ENCODE results near the gene TNS1. TPM values are rescaled to one million over a fixed set of nuclear protein-coding genes. Genes with fewer than 3 reads are reported as not detected.

TNS1 gene
- total RNA-seq, 1 experiment from 2014 or later, result 3.0 TPM

DNA sequence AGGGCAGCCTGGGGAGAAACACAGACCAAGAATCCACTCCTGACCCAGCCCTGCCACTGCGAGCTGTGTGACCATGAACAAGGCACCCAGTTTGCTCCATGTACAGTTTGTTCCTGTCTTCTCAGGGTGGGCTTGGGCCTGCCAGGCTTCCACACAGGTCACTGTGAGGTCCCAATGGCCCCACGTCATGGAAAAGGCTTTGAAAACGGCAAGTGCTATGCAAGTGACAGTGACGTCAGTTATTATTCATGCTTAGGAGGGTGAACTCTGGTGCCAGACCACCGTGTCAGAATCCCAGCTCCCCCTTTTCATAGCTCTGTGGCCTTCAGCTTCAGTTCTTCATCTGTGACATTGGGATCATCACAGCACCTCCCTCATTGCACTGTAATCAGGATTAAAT lies 87.1 kb downstream of the TNS1 start:
- Histone ChIP-seq H3K36me3 (no peaks in the 10 kb centered on the region), H3K4me1 (no peaks in the 10 kb centered on the region), H3K4me3 (no peak overlapping the region), H3K27ac (no peak overlapping the region), H3K27me3 (peaks cover 16% of the 10 kb centered on the region), H3K9me3 (replicated peaks) (no peaks in the 10 kb centered on the region)
- DNase-seq, result no peak

DNA sequence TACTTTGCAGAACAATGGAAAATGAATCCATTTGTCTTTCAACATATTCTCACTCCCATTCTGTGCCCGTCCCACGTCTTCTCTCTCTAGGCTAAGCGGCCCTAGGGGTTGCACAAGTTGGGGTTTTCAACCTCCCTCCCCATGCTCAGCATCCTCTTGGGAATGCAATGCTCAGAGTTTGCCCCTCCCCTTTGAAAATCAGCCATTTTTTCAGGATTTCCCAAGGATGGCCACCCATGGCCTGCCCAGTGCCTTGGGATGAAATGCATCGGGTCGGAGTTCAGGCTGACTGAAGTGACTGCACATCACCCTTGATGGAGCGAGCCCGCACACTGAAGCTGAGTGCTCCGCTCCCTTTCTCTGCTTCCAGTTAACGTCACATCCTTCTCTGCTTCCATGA lies 87.9 kb downstream of the TNS1 start:
- DNase-seq, result no peak
- Histone ChIP-seq H3K9me3 (replicated peaks) (no peaks in the 10 kb centered on the region), H3K4me3 (no peak overlapping the region), H3K27ac (no peak overlapping the region), H3K4me1 (no peaks in the 10 kb centered on the region), H3K27me3 (peaks cover 13% of the 10 kb centered on the region), H3K36me3 (no peaks in the 10 kb centered on the region)

DNA sequence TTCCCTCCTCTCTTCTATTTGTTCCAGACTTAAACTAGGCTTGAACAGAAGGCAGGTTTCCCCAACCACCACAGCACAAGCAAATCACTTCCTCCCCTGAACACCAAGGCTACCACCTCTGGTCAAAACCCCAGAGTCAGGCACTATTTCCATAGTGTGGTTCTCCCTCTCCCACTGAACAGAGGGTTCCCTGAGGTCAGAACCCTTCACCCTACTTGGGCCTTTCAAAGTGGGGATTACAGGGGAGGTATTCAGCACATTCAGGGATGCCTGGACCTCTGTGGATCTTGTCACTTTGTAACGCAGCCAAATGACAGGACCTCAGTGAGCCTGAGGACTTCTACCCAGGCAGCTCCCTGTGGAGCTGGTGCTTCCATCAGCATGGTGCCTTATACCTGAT lies 88.7 kb downstream of the TNS1 start:
- H3K4me3 ChIP-seq, result no peak overlapping the region
- H3K27ac ChIP-seq, result no peak overlapping the region
- no peak for DNase-seq
- H3K4me1 ChIP-seq, result no peaks in the 10 kb centered on the region
- no peaks in the 10 kb centered on the region for H3K9me3 ChIP-seq (replicated peaks)
- H3K36me3 ChIP-seq, result no peaks in the 10 kb centered on the region
- H3K27me3 ChIP-seq, result peaks cover 10% of the 10 kb centered on the region; the same call in 1 of the 2 replicates

DNA sequence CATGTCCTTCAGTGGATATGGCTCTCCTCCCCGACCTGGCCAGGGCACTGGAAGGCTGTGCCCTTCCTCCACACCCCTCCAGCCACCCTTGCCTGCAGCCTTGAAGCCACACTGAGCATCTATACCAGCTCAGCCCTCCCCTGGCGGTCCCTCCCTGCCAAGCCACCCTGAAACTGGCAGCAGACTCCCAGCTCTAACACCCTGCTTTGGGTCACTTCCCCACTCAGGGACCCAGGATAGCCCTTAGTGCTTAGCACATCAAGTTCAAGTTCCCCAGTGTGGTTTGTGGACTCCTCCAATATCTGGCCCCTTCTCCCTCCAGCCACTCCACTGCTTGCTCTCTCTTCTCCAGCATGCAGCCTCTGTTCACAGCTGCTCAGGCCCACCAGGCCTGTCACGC lies 89.4 kb downstream of the TNS1 start:
- Histone ChIP-seq H3K36me3 (no peaks in the 10 kb centered on the region), H3K4me3 (no peak overlapping the region), H3K4me1 (no peaks in the 10 kb centered on the region), H3K27ac (no peak overlapping the region), H3K27me3 (peaks cover 10% of the 10 kb centered on the region; the same call in 1 of the 2 replicates), H3K9me3 (replicated peaks) (no peaks in the 10 kb centered on the region)
- no peak for DNase-seq

DNA sequence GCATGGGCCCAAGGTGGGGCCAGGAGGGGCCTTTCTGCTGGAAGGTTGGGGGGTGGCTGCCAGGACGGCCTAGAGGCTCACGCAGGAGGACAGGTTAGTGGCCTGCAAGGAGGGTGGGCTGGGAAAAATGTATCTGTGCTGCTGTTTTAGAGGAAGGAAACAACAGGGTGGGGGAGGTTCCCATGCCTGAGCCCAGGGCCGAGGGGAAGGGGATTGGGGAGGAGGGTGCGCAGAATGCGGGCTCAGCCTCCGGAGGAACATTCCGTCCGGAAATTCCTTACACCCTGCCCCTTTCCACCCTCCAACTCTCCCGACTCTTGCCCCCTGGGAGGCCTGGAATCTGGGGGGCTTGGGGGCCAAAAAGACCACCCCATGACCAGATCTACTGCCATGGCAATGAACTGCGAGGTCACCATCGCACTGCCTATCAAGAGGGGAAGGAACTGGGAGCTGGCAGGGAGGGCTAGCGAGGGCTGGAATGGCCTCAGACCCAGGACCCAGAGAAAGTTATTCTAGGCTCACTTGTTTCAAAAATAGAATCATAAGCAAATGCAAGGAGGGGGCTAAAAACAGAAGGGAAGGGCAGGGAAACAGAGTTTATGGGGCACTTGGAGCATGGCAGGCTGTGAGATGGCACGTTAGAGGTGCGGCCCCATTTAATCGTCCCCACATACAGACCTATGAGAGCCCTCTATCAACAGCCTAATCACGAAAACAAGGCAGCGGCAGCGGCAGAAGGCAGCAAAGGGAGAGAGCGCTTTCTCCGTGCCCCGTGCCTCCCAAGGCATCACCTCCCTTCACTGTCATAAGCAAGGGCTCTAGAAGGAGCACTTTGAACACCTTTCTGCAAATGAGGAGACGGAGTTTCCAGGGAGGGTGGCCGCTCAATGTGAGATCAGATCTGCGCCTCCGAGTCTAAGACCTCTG lies 90.4 kb downstream of the TNS1 start:
- H3K9me3 ChIP-seq (replicated peaks), result no peaks in the 10 kb centered on the region
- peaks cover 10% of the 10 kb centered on the region; the same call in 1 of the 2 replicates for H3K27me3 ChIP-seq
- H3K4me3 ChIP-seq, result no peak overlapping the region
- H3K27ac ChIP-seq, result no peak overlapping the region
- H3K4me1 ChIP-seq, result no peaks in the 10 kb centered on the region
- DNase-seq, result no peak
- H3K36me3 ChIP-seq, result no peaks in the 10 kb centered on the region

DNA sequence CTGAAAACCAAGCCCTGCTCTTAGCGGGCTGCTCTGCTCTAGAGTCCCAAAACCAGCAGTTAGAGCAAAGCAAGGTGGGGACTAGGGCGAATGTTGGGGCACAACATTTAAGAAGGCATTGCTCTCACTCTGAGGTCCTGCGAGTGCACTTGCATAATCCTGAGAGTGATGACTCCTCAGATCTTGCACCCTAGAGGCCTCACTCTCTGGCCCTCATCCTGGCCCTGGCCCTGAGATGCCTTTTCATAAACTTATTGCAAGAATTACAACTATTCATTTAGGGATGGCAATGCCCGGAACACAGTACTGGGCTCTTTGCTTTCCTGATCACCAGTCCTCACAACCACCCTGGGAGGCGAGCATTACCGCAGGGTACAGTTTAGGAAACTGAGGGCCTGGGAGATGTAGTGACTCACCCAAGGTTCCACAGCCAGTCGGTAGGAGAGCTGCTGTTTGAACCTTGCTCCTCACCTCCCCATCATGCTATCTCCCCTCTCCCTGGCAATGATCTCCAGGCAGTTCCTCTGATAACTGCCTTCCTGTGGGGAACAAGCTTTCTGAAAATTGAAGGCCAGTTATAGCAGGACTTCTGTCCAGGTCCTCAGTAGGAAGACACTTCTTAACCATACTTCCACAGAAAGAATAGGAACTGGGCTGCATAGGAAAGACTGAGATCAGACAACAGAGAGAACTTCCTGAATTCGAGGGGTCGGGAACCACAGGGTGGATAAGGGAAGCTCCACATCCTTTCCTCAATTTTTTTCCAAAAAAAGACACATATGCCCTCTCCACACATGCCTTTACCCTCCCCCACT lies 91.3 kb downstream of the TNS1 start:
- H3K9me3 ChIP-seq (replicated peaks), result no peaks in the 10 kb centered on the region
- H3K4me3 ChIP-seq, result no peak overlapping the region
- DNase-seq, result no peak
- no peak overlapping the region for H3K27ac ChIP-seq
- peaks cover 10% of the 10 kb centered on the region; the same call in 1 of the 2 replicates for H3K27me3 ChIP-seq
- no peaks in the 10 kb centered on the region for H3K4me1 ChIP-seq
- H3K36me3 ChIP-seq, result no peaks in the 10 kb centered on the region

DNA sequence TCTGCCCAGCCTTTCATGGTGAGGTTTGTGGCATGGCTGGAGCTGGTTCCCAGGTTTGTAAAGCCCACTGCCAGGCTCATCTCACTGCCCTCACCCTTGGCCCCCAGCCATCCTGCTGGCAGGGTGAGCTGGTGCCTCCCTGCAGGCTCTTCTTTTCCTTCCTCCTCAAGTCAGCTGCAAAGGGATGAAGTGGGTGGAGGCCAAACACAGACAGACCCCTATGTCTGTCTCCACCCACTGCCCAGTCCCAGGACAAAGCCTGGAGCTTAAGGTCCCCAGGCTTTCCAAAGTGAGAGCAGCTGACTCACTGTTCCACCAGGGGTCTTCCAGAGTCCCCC lies 92.0 kb downstream of the TNS1 start:
- H3K4me1 ChIP-seq, result no peaks in the 10 kb centered on the region
- peaks cover 10% of the 10 kb centered on the region; the same call in 1 of the 2 replicates for H3K27me3 ChIP-seq
- H3K9me3 ChIP-seq (replicated peaks), result no peaks in the 10 kb centered on the region
- H3K36me3 ChIP-seq, result no peaks in the 10 kb centered on the region
- H3K4me3 ChIP-seq, result no peak overlapping the region
- no peak for DNase-seq
- no peak overlapping the region for H3K27ac ChIP-seq

DNA sequence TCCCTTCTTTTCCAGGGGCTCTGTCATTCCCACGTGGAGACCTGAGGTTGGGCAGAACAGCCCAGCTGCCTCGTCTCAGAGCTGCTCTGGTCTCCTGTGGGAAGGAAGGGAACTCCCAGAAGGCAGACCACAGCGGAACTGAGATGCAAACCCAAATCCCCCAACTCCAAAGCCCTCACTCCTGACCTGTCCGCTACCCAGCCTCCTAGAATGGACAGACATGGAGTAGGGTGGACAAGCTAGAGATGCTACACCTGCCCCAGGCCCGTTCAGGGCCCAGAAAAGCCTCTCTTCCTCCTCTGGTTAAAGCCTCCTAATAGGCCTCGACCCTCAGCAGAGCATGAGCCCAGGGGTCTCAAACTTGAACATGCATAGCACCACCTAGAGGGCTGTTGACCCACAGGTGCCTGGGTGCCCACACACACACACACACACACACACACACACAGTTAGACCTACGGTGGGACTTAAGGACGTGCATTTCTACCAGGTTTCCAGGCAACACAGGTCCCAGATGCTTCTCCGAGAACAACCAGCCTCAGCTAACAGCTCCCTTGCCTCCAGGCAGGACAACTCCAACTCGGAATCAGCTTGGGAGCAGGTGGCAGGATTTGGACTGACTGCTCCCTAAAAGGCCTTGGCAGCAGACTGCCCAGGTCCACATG lies 93.5 kb downstream of the TNS1 start:
- H3K4me3 ChIP-seq, result no peak overlapping the region
- peaks cover 3% of the 10 kb centered on the region; the same call in 1 of the 2 replicates for H3K27me3 ChIP-seq
- H3K4me1 ChIP-seq, result no peaks in the 10 kb centered on the region
- H3K27ac ChIP-seq, result no peak overlapping the region
- H3K36me3 ChIP-seq, result no peaks in the 10 kb centered on the region
- H3K9me3 ChIP-seq (replicated peaks), result no peaks in the 10 kb centered on the region
- no peak for DNase-seq

DNA sequence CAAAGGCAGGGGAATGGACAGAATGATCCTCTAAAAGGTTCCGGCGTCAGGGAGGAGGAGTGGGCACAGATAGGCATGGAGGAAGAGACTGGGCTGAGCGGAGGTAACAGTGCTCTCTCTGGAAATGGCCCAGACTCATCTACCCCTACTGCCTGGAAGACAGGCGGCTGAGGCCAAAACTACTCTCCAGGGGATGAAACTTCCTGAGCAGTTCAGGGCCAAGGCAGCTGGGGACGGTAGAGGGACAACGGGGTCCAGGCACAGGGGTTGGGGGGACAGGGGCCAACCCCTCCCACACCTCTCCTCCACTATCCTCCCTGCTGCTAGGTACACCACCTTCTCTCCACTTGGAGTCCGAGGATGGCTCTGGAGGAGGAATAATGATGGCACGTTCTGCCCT lies 94.3 kb downstream of the TNS1 start:
- DNase-seq, result no peak
- H3K36me3 ChIP-seq, result no peaks in the 10 kb centered on the region
- H3K9me3 ChIP-seq (replicated peaks), result no peaks in the 10 kb centered on the region
- H3K27ac ChIP-seq, result no peak overlapping the region
- no peaks in the 10 kb centered on the region for H3K4me1 ChIP-seq
- no peaks in the 10 kb centered on the region; the same call in 1 of the 2 replicates for H3K27me3 ChIP-seq
- no peak overlapping the region for H3K4me3 ChIP-seq

DNA sequence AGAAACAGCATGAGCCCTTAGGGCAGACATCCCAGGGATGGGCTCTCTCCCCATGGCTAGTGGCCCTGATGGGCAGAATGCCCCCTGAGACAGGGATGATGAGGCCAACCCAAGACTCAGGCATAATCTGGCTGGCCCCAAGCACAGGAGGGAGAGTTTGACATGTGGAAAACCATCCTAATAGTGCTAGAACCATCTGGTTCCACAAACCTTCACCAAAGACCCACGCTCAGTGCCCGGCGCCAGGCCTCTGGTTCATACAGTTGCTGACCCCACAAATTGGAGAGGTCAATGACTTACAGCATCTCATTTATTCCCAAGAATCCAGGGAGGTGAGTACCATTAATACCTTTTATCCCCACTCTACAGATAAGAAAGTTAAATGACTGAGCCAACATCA lies 95.5 kb downstream of the TNS1 start:
- Histone ChIP-seq H3K27ac (no peak overlapping the region), H3K27me3 (no peaks in the 10 kb centered on the region), H3K4me1 (peaks cover 2% of the 10 kb centered on the region; the same call in 1 of the 2 replicates), H3K9me3 (replicated peaks) (no peaks in the 10 kb centered on the region), H3K36me3 (no peaks in the 10 kb centered on the region), H3K4me3 (no peak overlapping the region)
- DNase-seq, result no peak

DNA sequence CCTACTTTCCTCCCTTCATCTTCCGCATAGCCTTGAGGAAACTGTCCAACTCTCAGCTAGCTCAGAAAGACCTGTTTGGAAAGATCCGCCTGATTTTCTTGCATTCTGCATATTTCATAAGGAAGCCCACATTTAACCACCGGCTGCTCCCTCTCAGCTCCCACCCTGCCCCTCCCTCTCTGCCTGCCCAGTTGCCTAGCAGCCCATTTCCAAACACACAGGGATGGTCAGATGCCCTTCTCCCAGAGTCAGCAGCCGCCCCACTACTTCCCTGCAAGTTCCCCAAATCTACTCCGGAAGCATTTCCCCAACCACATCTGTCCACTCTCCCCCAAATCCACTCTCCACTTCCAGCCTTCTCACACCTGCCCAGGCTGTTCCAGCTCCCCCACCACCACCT lies 96.0 kb downstream of the TNS1 start:
- Histone ChIP-seq H3K9me3 (replicated peaks) (no peaks in the 10 kb centered on the region), H3K4me3 (no peak overlapping the region), H3K27me3 (no peaks in the 10 kb centered on the region), H3K4me1 (peaks cover 5% of the 10 kb centered on the region; the same call in 1 of the 2 replicates), H3K27ac (no peak overlapping the region), H3K36me3 (no peaks in the 10 kb centered on the region)
- no peak for DNase-seq

DNA sequence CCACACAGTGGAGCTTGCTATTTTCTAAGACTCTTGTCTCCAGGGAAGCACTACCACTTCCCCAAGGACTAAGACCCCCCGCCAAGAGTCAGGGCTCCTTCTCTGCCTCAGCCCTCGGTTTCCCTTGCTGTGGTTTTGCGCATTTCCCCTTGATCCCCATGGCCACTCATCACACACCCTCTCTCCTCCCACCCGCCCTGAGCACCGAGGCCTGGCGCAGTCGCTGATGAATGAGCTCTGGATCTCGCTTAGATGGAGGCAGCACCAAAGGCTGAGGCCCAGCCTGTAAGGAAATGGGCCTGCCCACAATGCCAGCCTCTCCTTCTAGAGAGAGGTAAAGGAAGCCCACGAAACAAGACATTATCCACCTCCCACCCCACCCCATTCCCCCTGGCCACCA lies 96.9 kb downstream of the TNS1 start:
- no peaks in the 10 kb centered on the region for H3K9me3 ChIP-seq (replicated peaks)
- DNase-seq, result no peak
- H3K27ac ChIP-seq, result no peak overlapping the region
- no peaks in the 10 kb centered on the region for H3K36me3 ChIP-seq
- H3K27me3 ChIP-seq, result no peaks in the 10 kb centered on the region
- no peak overlapping the region for H3K4me3 ChIP-seq
- H3K4me1 ChIP-seq, result peaks cover 8% of the 10 kb centered on the region

DNA sequence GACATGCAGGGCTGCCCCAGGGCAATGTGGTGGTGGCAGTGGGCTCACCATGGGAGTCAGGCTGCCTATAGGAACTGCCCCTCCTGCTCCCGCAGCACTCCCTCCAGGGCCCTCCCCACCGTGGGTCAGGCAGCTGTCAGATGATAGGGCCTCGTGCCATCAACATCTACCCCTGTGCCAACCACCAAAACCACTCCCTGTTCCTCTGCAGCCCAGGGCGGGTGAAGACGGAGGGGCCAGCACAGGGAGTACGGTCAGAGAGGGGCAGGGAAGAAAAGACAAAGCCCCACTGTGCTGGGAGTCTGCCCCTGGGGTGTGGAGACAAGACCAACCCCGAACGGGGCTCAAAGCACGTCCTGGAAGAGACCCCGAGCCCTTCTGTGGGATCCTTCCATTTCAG lies 97.4 kb downstream of the TNS1 start:
- DNase-seq, result no peak

DNA sequence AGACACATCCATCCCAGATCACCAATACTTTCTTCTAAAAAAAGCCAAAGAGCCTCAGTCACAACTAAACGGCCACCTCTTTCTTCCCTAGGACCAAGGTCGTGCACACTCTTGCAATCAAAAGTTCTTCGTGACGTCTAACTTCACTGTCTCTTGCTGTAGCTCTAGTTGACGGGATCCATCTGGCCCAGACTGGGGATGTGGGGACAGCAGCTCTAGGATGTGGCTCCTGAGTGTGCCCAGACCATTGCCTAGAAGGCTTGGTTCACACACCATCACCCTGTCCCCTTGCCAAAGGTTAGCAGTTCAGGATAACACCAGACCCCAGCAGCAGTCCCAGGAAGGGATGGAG lies 98.2 kb downstream of the TNS1 start:
- H3K9me3 ChIP-seq (replicated peaks), result no peaks in the 10 kb centered on the region
- no peaks in the 10 kb centered on the region for H3K27me3 ChIP-seq
- H3K36me3 ChIP-seq, result no peaks in the 10 kb centered on the region
- no peak overlapping the region for H3K4me3 ChIP-seq
- H3K4me1 ChIP-seq, result peaks cover 8% of the 10 kb centered on the region
- DNase-seq, result no peak
- no peak overlapping the region for H3K27ac ChIP-seq

More for the DNA sequence above, 97.4 kb downstream of the TNS1 start:
- Histone ChIP-seq H3K36me3 (no peaks in the 10 kb centered on the region), H3K27ac (no peak overlapping the region), H3K4me1 (peaks cover 8% of the 10 kb centered on the region), H3K4me3 (no peak overlapping the region), H3K9me3 (replicated peaks) (no peaks in the 10 kb centered on the region), H3K27me3 (no peaks in the 10 kb centered on the region)
